HUES64 (cell line): ENCODE measurements around the gene ITGAL.
A peak's percentile ranks its signal among the peaks of the same experiment; 100 is the strongest.

Source experiments
- H3K27ac ChIP-seq: 2 replicates; pipeline ENCODE4 v1.7.0; 2013; ENCODE audit warnings: low read depth, low read length, inconsistent platforms
- H3K27me3 ChIP-seq: 2 replicates; pipeline ENCODE4 v1.6.1; 2013; ENCODE audit warnings: mild to moderate bottlenecking, low read length; ENCODE audit not compliant: insufficient read depth
- H3K36me3 ChIP-seq: 2 replicates; pipeline ENCODE4 v1.6.1; 2013; ENCODE audit warnings: mild to moderate bottlenecking, low read length; ENCODE audit not compliant: insufficient read depth
- H3K4me1 ChIP-seq: 2 replicates; pipeline ENCODE4 v1.6.1; 2013; ENCODE audit warnings: mild to moderate bottlenecking, low read length, moderate library complexity; ENCODE audit not compliant: insufficient read depth
- H3K4me3 ChIP-seq: 2 replicates; pipeline ENCODE4 v1.5.1; 2013; ENCODE audit warnings: mild to moderate bottlenecking, low read length, moderate library complexity
- H3K9ac ChIP-seq: 2 replicates; pipeline ENCODE4 v1.6.1; 2013; ENCODE audit warnings: mild to moderate bottlenecking, low read depth, low read length
- H3K9me3 ChIP-seq: 2 replicates; pipeline ENCODE4 v1.6.1; 2013; ENCODE audit warnings: low read depth, low read length; ENCODE audit not compliant: insufficient read depth
- WGBS: fragments of 150-250, 120-280 bp; methylation state at CpG from one replicate; pipeline ENCODE4 v1.1.7; 2013; ENCODE audit warnings: missing lambda C conversion rate; 5-methylcytosine and 5-hydroxymethylcytosine counted together

Gene ITGAL

DNA sequence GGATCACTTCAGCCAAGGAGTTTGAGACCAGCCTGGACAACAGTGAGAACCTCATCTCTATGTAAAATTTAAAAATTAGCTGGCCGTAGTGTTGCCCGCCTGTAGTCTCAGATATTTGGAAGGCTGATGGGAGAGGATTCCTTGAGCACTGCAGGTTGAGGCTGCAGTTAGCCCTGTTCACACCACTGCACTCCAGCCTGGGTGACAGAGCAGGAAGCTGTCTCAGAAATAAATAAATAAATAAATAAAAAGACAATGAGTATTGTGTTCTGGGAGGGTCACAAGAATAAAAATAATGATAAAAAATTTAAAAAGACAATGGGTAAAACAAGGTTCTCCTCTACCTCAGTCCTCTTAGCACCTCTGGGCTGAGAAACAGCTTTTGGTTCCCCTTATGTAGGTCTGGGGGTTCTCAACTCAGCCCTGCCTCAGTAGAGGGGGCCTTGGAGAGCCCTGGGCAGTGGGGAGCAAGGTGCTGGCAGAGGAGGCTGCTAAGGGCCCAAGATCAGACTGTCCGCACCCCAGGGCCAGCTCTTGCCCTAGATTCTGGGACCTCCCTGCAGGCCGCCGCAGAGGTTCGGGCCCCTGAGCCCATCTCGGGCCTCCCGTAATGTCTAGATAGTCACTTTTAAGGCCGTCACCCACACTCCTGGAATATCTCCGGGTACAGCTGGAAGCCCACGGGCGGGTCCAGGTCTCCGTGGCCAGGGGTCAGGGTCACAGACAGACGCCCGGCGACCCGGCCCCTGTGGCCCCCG is 82.2 kb downstream of the ITGAL start:
- H3K27ac ChIP-seq: no peak overlapping the region
- no peaks in the 10 kb centered on the region for H3K9me3 ChIP-seq
- H3K36me3 ChIP-seq: peaks cover 25% of the 10 kb centered on the region
- no peak overlapping the region for H3K4me3 ChIP-seq
- H3K4me1 ChIP-seq: no peaks in the 10 kb centered on the region
- H3K27me3 ChIP-seq: no peaks in the 10 kb centered on the region
- H3K9ac ChIP-seq: no peak overlapping the region
- WGBS: 95% methylated on average over 18 of the region's 18 CpGs

DNA sequence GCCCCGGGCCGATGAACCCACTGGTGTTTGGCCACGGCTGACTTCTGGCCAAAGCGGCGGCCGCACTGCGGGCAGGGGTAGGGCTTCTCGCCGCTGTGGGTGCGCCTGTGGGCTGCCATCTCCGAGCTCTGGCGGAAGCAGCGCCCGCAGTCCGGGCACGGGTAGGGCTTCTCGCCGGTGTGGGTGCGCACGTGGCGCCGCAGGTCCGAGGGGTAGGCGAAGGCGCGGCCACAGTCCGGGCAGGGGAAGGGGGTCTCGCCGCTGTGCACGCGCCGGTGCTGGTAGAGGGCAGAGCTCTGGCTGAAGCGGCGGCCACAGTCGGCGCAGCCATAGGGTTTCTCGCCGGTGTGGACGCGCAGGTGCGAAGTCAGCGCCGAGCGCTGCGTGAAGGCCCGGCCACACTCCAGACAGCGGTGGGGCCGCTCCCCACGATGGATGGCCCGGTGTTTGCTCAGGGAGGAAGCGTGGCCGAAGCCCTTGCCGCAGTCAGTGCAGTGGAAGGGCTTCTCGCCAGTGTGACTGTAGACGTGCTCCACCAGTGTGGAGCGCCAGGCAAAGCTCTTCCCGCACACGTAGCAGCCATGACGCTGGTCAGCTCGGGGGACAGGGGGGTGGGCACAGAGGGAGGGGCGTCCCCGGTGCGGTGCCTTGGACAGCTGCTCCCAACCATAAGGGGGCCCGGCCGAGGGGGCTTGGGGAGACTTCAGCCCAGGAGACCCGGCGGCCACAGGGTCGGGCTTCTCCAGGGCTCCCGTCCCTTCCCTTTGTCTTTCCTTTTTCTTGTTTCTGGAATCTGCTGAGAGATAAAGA is 83.0 kb downstream of the ITGAL start:
- 97% methylated on average over 69 of the region's 69 CpGs for WGBS
- Histone ChIP-seq H3K27ac (no peak overlapping the region), H3K4me1 (no peaks in the 10 kb centered on the region), H3K27me3 (no peaks in the 10 kb centered on the region), H3K4me3 (no peak overlapping the region), H3K36me3 (peaks cover 25% of the 10 kb centered on the region), H3K9me3 (no peaks in the 10 kb centered on the region), H3K9ac (no peak overlapping the region)

DNA sequence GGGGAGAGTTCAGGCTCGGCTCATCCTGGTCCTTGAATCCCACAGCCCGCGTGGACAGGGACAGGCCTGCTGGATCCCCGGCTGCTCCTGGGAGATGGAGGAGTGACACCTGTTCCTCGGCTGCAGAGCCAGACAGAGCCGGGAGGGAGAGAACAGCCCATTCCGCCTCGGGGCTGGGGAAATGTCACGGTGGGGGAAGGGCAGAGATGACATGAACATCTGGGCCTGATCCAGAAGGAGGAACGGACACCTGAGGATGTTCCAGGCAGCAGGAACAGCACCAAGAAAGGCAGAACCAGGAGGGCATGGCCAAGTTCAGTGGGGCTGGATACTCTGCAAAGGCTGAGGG is 83.6 kb downstream of the ITGAL start:
- Histone ChIP-seq H3K4me3 (no peak overlapping the region), H3K9me3 (no peaks in the 10 kb centered on the region), H3K27ac (no peak overlapping the region), H3K36me3 (peaks cover 25% of the 10 kb centered on the region), H3K4me1 (no peaks in the 10 kb centered on the region), H3K9ac (no peak overlapping the region), H3K27me3 (no peaks in the 10 kb centered on the region)
- 75% methylated on average over 10 of the region's 10 CpGs for WGBS

GRCh38 chr16:30557707-30557956 is 85.1 kb downstream of the ITGAL start:
- peaks cover 25% of the 10 kb centered on the region for H3K36me3 ChIP-seq
- H3K27ac ChIP-seq: peak overlapping the region; percentile 91; the same call in 1 of the 2 replicates
- no peaks in the 10 kb centered on the region for H3K27me3 ChIP-seq
- 1% methylated on average over 17 of the region's 17 CpGs for WGBS
- H3K4me1 ChIP-seq: no peaks in the 10 kb centered on the region
- H3K4me3 ChIP-seq: peak overlapping the region; percentile 84
- H3K9ac ChIP-seq: peak overlapping the region; percentile 78
- no peaks in the 10 kb centered on the region for H3K9me3 ChIP-seq

- Histone ChIP-seq H3K27me3 (no peaks in the 10 kb centered on the region), H3K9ac (peak within 1 kb of the TSS; percentile 78), H3K4me1 (no peaks in the 10 kb centered on the region), H3K4me3 (peak within 1 kb of the TSS; percentile 84), H3K36me3 (peaks cover 22% of the 10 kb centered on the region), H3K9me3 (no peaks in the 10 kb centered on the region), H3K27ac (peak within 1 kb of the TSS; percentile 91; the same call in 1 of the 2 replicates)
- under 1% methylated on average over 74 of the region's 74 CpGs for WGBS
These were observed 85.6 kb downstream of the ITGAL start, which contains the start of gene ZNF764 for GRCh38 chr16:30557957-30558788. Gene ZNF764, minus strand, starts transcription at chr16:30558374. Its CDS starts 192 bp downstream, at chr16:30558182.

DNA sequence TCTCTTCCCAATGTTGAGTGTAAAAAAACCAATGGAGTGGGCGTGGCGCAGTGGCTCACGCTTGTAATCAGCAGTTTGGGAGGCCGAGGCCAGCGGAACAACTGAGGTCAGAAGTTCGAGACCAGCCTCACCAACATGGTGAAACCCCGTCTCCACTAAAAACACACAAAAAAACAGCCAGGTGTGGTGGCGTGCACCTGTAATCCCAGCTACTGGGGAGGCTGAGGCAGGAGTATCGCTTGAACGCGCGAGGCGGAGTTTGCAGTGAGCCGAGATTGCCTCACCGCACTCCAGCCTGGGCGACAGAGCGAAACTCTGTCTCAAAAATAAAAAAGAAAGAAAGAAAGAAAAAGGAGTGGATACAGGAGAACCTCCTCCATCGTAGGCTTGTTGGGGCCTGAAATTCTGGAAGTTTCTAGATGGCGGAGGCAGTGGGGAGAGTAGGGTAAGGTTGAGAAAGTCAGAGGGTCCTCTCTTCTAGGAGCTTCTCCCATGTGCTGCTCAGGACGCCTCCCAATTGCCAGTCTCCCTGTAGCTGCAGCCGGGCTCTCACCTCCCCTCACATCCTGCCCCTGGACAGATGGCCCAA is 86.3 kb downstream of the ITGAL start:
- H3K4me1 ChIP-seq: no peaks in the 10 kb centered on the region
- H3K9me3 ChIP-seq: no peaks in the 10 kb centered on the region
- peak overlapping the region; percentile 70 for H3K9ac ChIP-seq
- H3K4me3 ChIP-seq: peak overlapping the region; percentile 84
- peak overlapping the region; percentile 91; the same call in 1 of the 2 replicates for H3K27ac ChIP-seq
- H3K36me3 ChIP-seq: peaks cover 18% of the 10 kb centered on the region
- WGBS: 87% methylated on average over 21 of the region's 21 CpGs
- no peaks in the 10 kb centered on the region for H3K27me3 ChIP-seq

DNA sequence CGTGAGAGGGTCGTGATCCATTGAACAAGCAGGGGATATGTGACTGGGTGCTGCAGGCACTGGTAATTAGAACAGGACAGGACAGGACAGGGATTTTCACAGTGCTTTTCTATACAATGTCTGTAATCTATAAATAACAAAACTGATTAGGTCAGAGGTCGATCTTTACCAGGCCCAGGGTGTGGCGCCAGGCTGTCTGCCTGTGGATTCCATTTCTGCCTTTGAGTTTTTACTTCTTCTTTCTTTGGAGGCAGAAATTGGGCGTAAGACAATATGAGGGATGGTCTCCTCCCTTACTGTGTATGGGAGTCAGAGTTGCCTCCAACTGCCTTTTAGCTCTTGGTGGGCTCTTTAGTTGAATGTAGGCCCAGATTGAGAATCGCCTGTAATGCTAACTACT is 87.1 kb downstream of the ITGAL start:
- H3K9ac ChIP-seq: no peak overlapping the region
- peaks cover 11% of the 10 kb centered on the region for H3K36me3 ChIP-seq
- no peaks in the 10 kb centered on the region for H3K27me3 ChIP-seq
- no peak overlapping the region for H3K27ac ChIP-seq
- 96% methylated on average over 6 of the region's 6 CpGs for WGBS
- no peaks in the 10 kb centered on the region for H3K4me1 ChIP-seq
- H3K9me3 ChIP-seq: no peaks in the 10 kb centered on the region
- H3K4me3 ChIP-seq: no peak overlapping the region

GRCh38 chr16:30561089-30561816 is 88.7 kb downstream of the ITGAL start:
- no peak overlapping the region for H3K27ac ChIP-seq
- no peaks in the 10 kb centered on the region for H3K27me3 ChIP-seq
- H3K9me3 ChIP-seq: no peaks in the 10 kb centered on the region
- peak overlapping the region; percentile 14; the same call in 1 of the 2 replicates for H3K4me3 ChIP-seq
- WGBS: 92% methylated on average over 46 of the region's 46 CpGs
- no peak overlapping the region for H3K9ac ChIP-seq
- no peaks in the 10 kb centered on the region for H3K4me1 ChIP-seq
- no peaks in the 10 kb centered on the region for H3K36me3 ChIP-seq

- Histone ChIP-seq H3K27ac (no peak overlapping the region), H3K9ac (no peak overlapping the region)
- 95% methylated on average over 14 of the region's 14 CpGs for WGBS
These were observed 89.5 kb downstream of the ITGAL start for GRCh38 chr16:30562021-30562420.

DNA sequence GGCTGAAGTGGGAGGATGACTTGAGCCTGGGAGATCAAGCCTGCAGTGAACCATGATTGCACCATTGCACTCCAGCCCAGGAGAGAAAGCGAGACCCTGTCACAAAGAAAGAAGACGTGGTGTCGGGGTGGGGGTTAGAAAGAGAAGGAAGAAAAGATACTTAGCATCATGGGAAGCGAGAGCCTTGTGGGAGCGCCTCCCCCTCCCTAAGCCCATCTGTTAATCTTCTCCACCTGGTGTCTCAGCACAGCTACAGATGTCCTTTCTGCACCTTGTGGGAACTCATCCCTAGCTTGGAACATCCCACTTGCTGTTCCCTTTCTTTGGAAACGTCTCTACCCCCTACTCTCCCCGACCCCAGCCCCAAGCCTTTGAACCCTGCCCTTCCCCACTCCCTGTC is 93.0 kb downstream of the ITGAL start:
- H3K27ac ChIP-seq: no peak overlapping the region
- peaks cover 3% of the 10 kb centered on the region for H3K4me1 ChIP-seq
- H3K9ac ChIP-seq: no peak overlapping the region
- H3K9me3 ChIP-seq: no peaks in the 10 kb centered on the region
- H3K27me3 ChIP-seq: no peaks in the 10 kb centered on the region
- WGBS: 70% methylated on average over 7 of the region's 7 CpGs
- H3K36me3 ChIP-seq: no peaks in the 10 kb centered on the region
- H3K4me3 ChIP-seq: no peak overlapping the region

More at GRCh38 chr16:30562021-30562420, 89.5 kb downstream of the ITGAL start:
- Histone ChIP-seq H3K36me3 (no peaks in the 10 kb centered on the region), H3K4me1 (no peaks in the 10 kb centered on the region), H3K4me3 (no peak overlapping the region), H3K9me3 (no peaks in the 10 kb centered on the region), H3K27me3 (no peaks in the 10 kb centered on the region)
